Keratinocyte (primary cell): ENCODE measurements around the gene C8B. TPM values are rescaled to one million over a fixed set of nuclear protein-coding genes. Genes with fewer than 3 reads are reported as not detected.

Source experiments
- DNase-seq: peaks from one replicate; pipeline ENCODE4 v3.0.0-alpha.2; 2011; ENCODE audit warnings: low read depth, missing footprints, low spot score
- FAIRE-seq: peaks from 2 replicates; lab custom pipeline; 2011; peaks lifted over from hg19 to GRCh38; lab: Jason Lieb, UNC
- H2AFZ ChIP-seq: 2 replicates; pipeline ENCODE4 v1.6.0; 2012; ENCODE audit warnings: low read length, control low read depth, inconsistent platforms; ENCODE audit not compliant: control insufficient read depth
- H3K27ac ChIP-seq: 2 replicates; pipeline ENCODE4 v1.5.1; 2011; ENCODE audit warnings: low read length; ENCODE audit not compliant: control insufficient read depth, insufficient read depth
- H3K27me3 ChIP-seq: 3 replicates; pipeline ENCODE4 v1.6.0; 2011; ENCODE audit warnings: low read length; ENCODE audit not compliant: control insufficient read depth, insufficient read depth; ENCODE audit errors: extremely low read depth
- H3K36me3 ChIP-seq, 2 experiments: 2 replicates in 1 of 2; 3 replicates in 1 of 2; pipeline ENCODE4 v1.5.1; 2011; ENCODE audit warnings: low read length in 2 of 2, mild to moderate bottlenecking in 1 of 2; ENCODE audit not compliant: control insufficient read depth in 2 of 2, insufficient read depth in 2 of 2; ENCODE audit errors: extremely low read depth in 1 of 2
- H3K4me1 ChIP-seq: 3 replicates; pipeline ENCODE4 v1.5.1; 2011; ENCODE audit warnings: low read length; ENCODE audit not compliant: control insufficient read depth, insufficient read depth; ENCODE audit errors: extremely low read depth
- H3K4me2 ChIP-seq: 3 replicates; pipeline ENCODE4 v1.6.0; 2011; ENCODE audit warnings: low read depth, low read length; ENCODE audit not compliant: control insufficient read depth, insufficient read depth; ENCODE audit errors: extremely low read depth
- H3K4me3 ChIP-seq, 3 experiments: fragments of 200-600 bp in 1 of 3; sonication (generic) in 1 of 3; 2 replicates in 2 of 3; 3 replicates in 1 of 3; pipeline ENCODE4 v1.5.1; 2011 to 2016; ENCODE audit warnings: low read length in 3 of 3, mild to moderate bottlenecking in 3 of 3, control low read depth in 2 of 3, inconsistent platforms in 1 of 3, low read depth in 1 of 3, mixed read lengths in 1 of 3, mixed run types in 1 of 3, moderate library complexity in 1 of 3; ENCODE audit not compliant: control insufficient read depth in 2 of 3, insufficient read depth in 2 of 3; ENCODE audit errors: extremely low read depth in 1 of 3
- H3K79me2 ChIP-seq: 2 replicates; pipeline ENCODE4 v1.6.0; 2012; ENCODE audit warnings: low read length; ENCODE audit not compliant: control insufficient read depth, insufficient read depth
- H3K9ac ChIP-seq: 3 replicates; pipeline ENCODE4 v1.6.0; 2011; ENCODE audit warnings: low read length; ENCODE audit not compliant: control insufficient read depth, insufficient read depth; ENCODE audit errors: extremely low read depth
- H3K9me1 ChIP-seq: 3 replicates; pipeline ENCODE4 v1.6.0; 2011; ENCODE audit warnings: low read length; ENCODE audit not compliant: control insufficient read depth, insufficient read depth; ENCODE audit errors: extremely low read depth
- H3K9me3 ChIP-seq: 2 replicates; pipeline ENCODE4 v1.5.1; 2012; ENCODE audit warnings: low read depth, low read length; ENCODE audit not compliant: control insufficient read depth
- H4K20me1 ChIP-seq: 3 replicates; pipeline ENCODE4 v1.6.0; 2011; ENCODE audit warnings: low read length; ENCODE audit not compliant: control insufficient read depth, insufficient read depth; ENCODE audit errors: extremely low read depth
- EZH2 ChIP-seq: IDR thresholded peaks from one replicate; pipeline ENCODE4 v1.6.1; 2012; ENCODE audit warnings: inconsistent platforms, mild to moderate bottlenecking, low read length, moderate library complexity
- dilution Hi-C: fragments of 300-500 bp; cut with MboI; formaldehyde crosslinking; loops from one replicate; pipeline ENCODE4 v1.7.0; 2020; ENCODE audit warnings: low sequenced_read_pairs; ENCODE audit not compliant: extremely low pct_ligation_motif_present
- polyA plus RNA-seq, 5 experiments: library from polyadenylated mRNA; depleted of rRNA in 3 of 5; stranded (reverse) in 3 of 5; stranded (forward) in 1 of 5; unstranded in 1 of 5; fragments of >200 nt; gene quantifications; 1 replicate in 1 of 5; 2 replicates in 3 of 5; 3 replicates in 1 of 5; pipeline versions ENCODE4 v1.2.1 to v1.2.3, GENCODE V29; 2011 to 2012; ENCODE audit warnings: missing spikeins in 2 of 5, low read depth in 1 of 5, low replicate concordance in 1 of 5
- TF ChIP-seq, protein P1 (sequence below), 3 experiments: IDR thresholded peaks in 1 of 3; conservative IDR thresholded peaks in 1 of 3; optimal IDR thresholded peaks in 1 of 3; 2 replicates in 2 of 3; 3 replicates in 1 of 3; pipeline versions ENCODE3 to v1.5.1; 2011; ENCODE audit warnings: low read length in 3 of 3, mild to moderate bottlenecking in 3 of 3, moderate library complexity in 2 of 3, control low read depth in 1 of 3, inconsistent platforms in 1 of 3; ENCODE audit not compliant: insufficient read depth in 2 of 3; ENCODE audit errors: extremely low read depth in 1 of 3

The C8B gene
- polyA plus RNA-seq, 1 donor (not counting 4 experiments of a cell fraction or from before 2014, with no cell fraction given), result 0.04 TPM

DNA sequence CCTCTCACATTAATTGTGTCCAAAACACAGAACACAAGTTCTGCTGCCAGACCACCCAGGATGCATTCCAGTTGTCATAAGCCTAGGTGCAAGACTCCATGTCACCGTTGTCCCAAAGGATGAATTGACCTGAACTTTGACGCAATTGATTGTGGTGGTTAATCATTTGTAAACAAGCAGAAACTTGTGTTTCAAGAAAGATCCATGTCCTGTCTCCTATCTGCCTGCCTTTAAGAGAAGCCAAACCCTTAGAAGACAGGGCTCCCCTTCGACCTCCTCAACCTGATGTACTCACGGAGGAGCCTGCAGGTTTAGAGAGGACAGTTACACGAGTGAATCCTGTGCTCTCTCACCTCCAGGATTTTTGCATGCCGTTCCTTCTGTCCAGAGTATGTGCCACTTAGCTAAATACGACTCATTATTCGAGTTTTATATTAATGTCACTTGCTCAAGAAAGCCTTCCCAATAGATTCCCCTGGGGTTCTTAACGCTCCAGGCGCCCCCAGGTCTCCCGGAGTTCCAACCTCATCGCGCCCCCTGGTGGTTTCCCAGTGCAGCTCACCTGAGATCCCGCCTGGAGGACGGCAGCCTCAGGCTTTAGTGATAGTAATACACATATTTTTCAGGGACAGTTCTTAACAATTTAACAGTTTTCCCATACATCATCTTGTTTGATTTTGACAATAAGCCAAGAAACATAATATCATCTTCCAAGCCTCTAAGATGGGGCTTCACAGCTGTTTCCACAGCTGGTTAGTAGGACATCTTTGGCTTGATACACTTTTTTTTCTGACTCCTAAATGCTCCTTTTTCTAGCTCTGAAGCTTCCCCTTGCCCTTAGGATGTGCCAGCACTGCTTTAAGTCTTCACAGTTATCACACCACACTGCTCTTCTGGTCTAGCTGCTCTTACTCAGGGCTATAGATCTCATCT lies 2.4 kb upstream of the C8B start:
- TF ChIP-seq, protein P1, sequence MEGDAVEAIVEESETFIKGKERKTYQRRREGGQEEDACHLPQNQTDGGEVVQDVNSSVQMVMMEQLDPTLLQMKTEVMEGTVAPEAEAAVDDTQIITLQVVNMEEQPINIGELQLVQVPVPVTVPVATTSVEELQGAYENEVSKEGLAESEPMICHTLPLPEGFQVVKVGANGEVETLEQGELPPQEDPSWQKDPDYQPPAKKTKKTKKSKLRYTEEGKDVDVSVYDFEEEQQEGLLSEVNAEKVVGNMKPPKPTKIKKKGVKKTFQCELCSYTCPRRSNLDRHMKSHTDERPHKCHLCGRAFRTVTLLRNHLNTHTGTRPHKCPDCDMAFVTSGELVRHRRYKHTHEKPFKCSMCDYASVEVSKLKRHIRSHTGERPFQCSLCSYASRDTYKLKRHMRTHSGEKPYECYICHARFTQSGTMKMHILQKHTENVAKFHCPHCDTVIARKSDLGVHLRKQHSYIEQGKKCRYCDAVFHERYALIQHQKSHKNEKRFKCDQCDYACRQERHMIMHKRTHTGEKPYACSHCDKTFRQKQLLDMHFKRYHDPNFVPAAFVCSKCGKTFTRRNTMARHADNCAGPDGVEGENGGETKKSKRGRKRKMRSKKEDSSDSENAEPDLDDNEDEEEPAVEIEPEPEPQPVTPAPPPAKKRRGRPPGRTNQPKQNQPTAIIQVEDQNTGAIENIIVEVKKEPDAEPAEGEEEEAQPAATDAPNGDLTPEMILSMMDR (optimal IDR thresholded peaks at IDR 0.05 in 1 of 3, IDR thresholded peaks at IDR 0.05 in 1 of 3, conservative IDR thresholded peaks at IDR 0.05 in 1 of 3; ENCODE audit: extremely low read depth in 1 of 3, insufficient read depth in 2 of 3, low read length in 3 of 3), result peak; percentile 34 to 57 (median 54)
- TF ChIP-seq EZH2, result no peak
- Histone ChIP-seq H3K4me2 (no peak overlapping the region), H3K36me3 (no peaks in the 10 kb centered on the region), H3K9ac (no peak overlapping the region), H3K79me2 (no peaks in the 10 kb centered on the region), H4K20me1 (no peaks in the 10 kb centered on the region), H3K27ac (no peak overlapping the region), H2AFZ (no peak overlapping the region), H3K9me3 (no peaks in the 10 kb centered on the region), H3K4me3 (no peak overlapping the region), H3K27me3 (no peaks in the 10 kb centered on the region), H3K9me1 (no peaks in the 10 kb centered on the region), H3K4me1 (no peaks in the 10 kb centered on the region)
- DNase-seq (no peak), FAIRE-seq (no peak)
- dilution Hi-C loops, result no loop called here

DNA sequence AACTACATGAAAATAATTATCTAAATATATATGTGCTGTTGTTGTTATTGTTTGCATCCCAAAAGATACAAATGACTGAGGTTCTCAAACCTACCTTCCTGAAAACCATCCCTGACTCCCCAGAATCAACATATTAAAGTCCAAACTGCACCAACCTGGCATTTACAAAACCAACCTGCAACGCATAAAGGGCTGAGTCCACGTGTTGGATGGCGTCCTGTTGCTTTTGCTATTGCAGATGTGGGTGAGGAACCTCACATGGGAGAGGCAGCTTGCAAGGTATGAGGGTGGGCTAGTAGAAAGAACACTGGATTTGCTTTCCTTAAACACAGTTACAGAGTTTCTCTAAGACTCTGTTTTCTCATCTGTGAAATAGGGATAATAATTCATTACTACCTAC lies 1.5 kb upstream of the C8B start:
- Histone ChIP-seq H3K27me3 (no peaks in the 10 kb centered on the region), H4K20me1 (no peaks in the 10 kb centered on the region), H3K36me3 (no peaks in the 10 kb centered on the region), H2AFZ (no peak overlapping the region), H3K9me3 (no peaks in the 10 kb centered on the region), H3K27ac (no peak overlapping the region), H3K4me3 (no peak overlapping the region), H3K4me2 (no peak overlapping the region), H3K9me1 (no peaks in the 10 kb centered on the region), H3K9ac (no peak overlapping the region), H3K79me2 (no peaks in the 10 kb centered on the region), H3K4me1 (no peaks in the 10 kb centered on the region)
- FAIRE-seq (no peak), DNase-seq (no peak)
- TF ChIP-seq EZH2, result no peak
- TF ChIP-seq, protein P1 (optimal IDR thresholded peaks at IDR 0.05 in 1 of 3, IDR thresholded peaks at IDR 0.05 in 1 of 3, conservative IDR thresholded peaks at IDR 0.05 in 1 of 3; ENCODE audit: extremely low read depth in 1 of 3, insufficient read depth in 2 of 3, low read length in 3 of 3), result no peak
- dilution Hi-C loops, result no loop called here
